IMR-90 (cell line): ENCODE data around the gene GADL1. TPM values are rescaled to one million over a fixed set of nuclear protein-coding genes. Genes with fewer than 3 reads are reported as not detected.

Experiments used
- ATAC-seq: fragments of 200-7000 bp; cut with Tn5 transposase; 2 replicates; pipeline ENCODE4 v1.9.1; 2020; ENCODE audit warnings: low read depth, mild to moderate bottlenecking, moderate library complexity
- BruUV-seq: library from RNA; stranded (reverse); fragments of 400-500 nt; replicated peaks from 2 replicates; lab custom pipeline; 2021; lab: Mats Ljungman, UMichigan
- CTCF ChIA-PET: fragments of 300-600 bp; formaldehyde crosslinking; extraction: SDS; loops from one replicate; lab custom pipeline; 2021; ENCODE audit warnings: antibody characterized with exemption; lab: Yijun Ruan, JAX
- POLR2A ChIA-PET: fragments of 300-600 bp; sonication (Branson Sonifier 250); formaldehyde crosslinking; loops from one replicate; lab custom pipeline; 2022; ENCODE audit warnings: antibody characterized with exemption; ENCODE audit not compliant: unreplicated experiment; lab: Charles Lee
- DNase-seq: peaks from one replicate; pipeline ENCODE4 v3.0.0; 2013
- H2AFZ ChIP-seq: replicated peaks from 2 replicates; pipeline ENCODE3; 2013; ENCODE audit warnings: low read length, mild to moderate bottlenecking; ENCODE audit not compliant: poor library complexity
- H2AK5ac ChIP-seq: 2 replicates; pipeline ENCODE4 v1.6.1; 2013; ENCODE audit warnings: low read depth, low read length, inconsistent platforms
- H2AK9ac ChIP-seq: replicated peaks from 2 replicates; pipeline ENCODE3; 2013; ENCODE audit warnings: mild to moderate bottlenecking, low read depth, low read length, moderate library complexity; ENCODE audit not compliant: poor library complexity
- H2BK120ac ChIP-seq: 2 replicates; pipeline ENCODE4 v1.6.1; 2013; ENCODE audit warnings: low read depth, low read length, inconsistent platforms
- H2BK15ac ChIP-seq: 3 replicates; pipeline ENCODE4 v1.6.1; 2013; ENCODE audit warnings: low read depth, low read length, inconsistent platforms
- H2BK20ac ChIP-seq: 2 replicates; pipeline ENCODE4 v1.6.1; 2013; ENCODE audit warnings: low read depth, mild to moderate bottlenecking, inconsistent platforms, low read length, moderate library complexity
- H2BK5ac ChIP-seq: 2 replicates; pipeline ENCODE4 v1.6.1; 2013; ENCODE audit warnings: mild to moderate bottlenecking, low read depth, low read length, inconsistent platforms; ENCODE audit not compliant: poor library complexity, severe bottlenecking
- H3K14ac ChIP-seq: replicated peaks from 2 replicates; pipeline ENCODE4 v1.6.1; 2013; ENCODE audit warnings: low read depth, low read length, inconsistent platforms
- H3K18ac ChIP-seq: 2 replicates; pipeline ENCODE4 v1.6.1; 2013; ENCODE audit warnings: low read depth, low read length, control low read depth
- H3K23ac ChIP-seq: 2 replicates; pipeline ENCODE4 v1.6.1; 2013; ENCODE audit warnings: low read depth, low read length, inconsistent platforms
- H3K27ac ChIP-seq: 2 replicates; pipeline ENCODE4 v1.5.1; 2013; ENCODE audit warnings: mild to moderate bottlenecking, control low read depth, low read length; ENCODE audit not compliant: insufficient read depth
- H3K27me3 ChIP-seq: 2 replicates; pipeline ENCODE4 v1.6.1; 2013; ENCODE audit warnings: low read length; ENCODE audit not compliant: control insufficient read depth, insufficient read depth
- H3K36me3 ChIP-seq: 2 replicates; pipeline ENCODE4 v1.6.1; 2013; ENCODE audit warnings: low read length, mixed read lengths; ENCODE audit not compliant: control insufficient read depth, insufficient read depth
- H3K4ac ChIP-seq: 2 replicates; pipeline ENCODE4 v1.6.1; 2013; ENCODE audit warnings: low read depth, low read length, inconsistent platforms
- H3K4me1 ChIP-seq: 2 replicates; pipeline ENCODE4 v1.6.1; 2013; ENCODE audit warnings: low read length, mixed read lengths; ENCODE audit not compliant: control insufficient read depth, insufficient read depth
- H3K4me2 ChIP-seq: 2 replicates; pipeline ENCODE4 v1.6.1; 2013; ENCODE audit warnings: low read depth, mild to moderate bottlenecking, control low read depth, low read length, moderate library complexity
- H3K4me3 ChIP-seq: 2 replicates; pipeline ENCODE4 v1.5.1; 2013; ENCODE audit warnings: low read depth, mild to moderate bottlenecking, control low read depth, low read length, moderate library complexity; ENCODE audit not compliant: insufficient read depth
- H3K56ac ChIP-seq: 2 replicates; pipeline ENCODE4 v1.6.1; 2013; ENCODE audit warnings: low read length, inconsistent platforms; ENCODE audit not compliant: insufficient read depth; ENCODE audit errors: extremely low read depth
- H3K79me1 ChIP-seq, 2 experiments: 2 replicates each; pipeline ENCODE4 v1.6.1; 2013; ENCODE audit warnings: low read length in 2 of 2, inconsistent platforms in 1 of 2, low read depth in 1 of 2
- H3K9ac ChIP-seq: 2 replicates; pipeline ENCODE4 v1.6.1; 2013; ENCODE audit warnings: low read depth, low read length, control low read depth
- H3K9me1 ChIP-seq: 2 replicates; pipeline ENCODE4 v1.6.1; 2013; ENCODE audit warnings: low read length, inconsistent platforms; ENCODE audit not compliant: insufficient read depth
- H3K9me3 ChIP-seq: 2 replicates; pipeline ENCODE4 v1.6.1; 2013; ENCODE audit warnings: low read length; ENCODE audit not compliant: control insufficient read depth, insufficient read depth
- H4K20me1 ChIP-seq: 2 replicates; pipeline ENCODE4 v1.6.1; 2013; ENCODE audit warnings: low read length, inconsistent platforms; ENCODE audit not compliant: insufficient read depth
- H4K5ac ChIP-seq: 2 replicates; pipeline ENCODE4 v1.6.1; 2013; ENCODE audit warnings: mild to moderate bottlenecking, low read depth, low read length, control low read depth
- H4K8ac ChIP-seq, 2 experiments: 2 replicates each; pipeline ENCODE4 v1.6.1; 2013; ENCODE audit warnings: low read depth in 2 of 2, low read length in 2 of 2, control low read depth in 1 of 2, inconsistent platforms in 1 of 2
- H4K91ac ChIP-seq: 2 replicates; pipeline ENCODE4 v1.6.1; 2013; ENCODE audit warnings: low read depth, low read length, inconsistent platforms; ENCODE audit not compliant: insufficient read depth
- CEBPB ChIP-seq: IDR thresholded peaks from 2 replicates; pipeline ENCODE4 v1.6.1; 2012; ENCODE audit warnings: low read depth, low read length, improper control_type of control experiment
- CHD1 ChIP-seq: IDR thresholded peaks from 2 replicates; pipeline ENCODE4 v1.6.1; 2012; ENCODE audit warnings: low read depth, low read length, improper control_type of control experiment
- FOS ChIP-seq: fragments of 150-350 bp; IDR thresholded peaks from 2 replicates; pipeline ENCODE4 v1.6.1; 2016; ENCODE audit warnings: low read depth, low read length
- MAFK ChIP-seq: IDR thresholded peaks from 2 replicates; pipeline ENCODE4 v1.6.1; 2012; ENCODE audit warnings: low read depth, low read length, improper control_type of control experiment
- MAZ ChIP-seq: IDR thresholded peaks from 2 replicates; pipeline ENCODE4 v1.6.1; 2012; ENCODE audit warnings: low read depth, mild to moderate bottlenecking, low read length, improper control_type of control experiment, moderate library complexity, borderline replicate concordance
- MXI1 ChIP-seq: IDR thresholded peaks from 2 replicates; pipeline ENCODE4 v1.6.1; 2012; ENCODE audit warnings: low read depth, mild to moderate bottlenecking, low read length, moderate library complexity, borderline replicate concordance
- POLR2A ChIP-seq: IDR thresholded peaks from 2 replicates; pipeline ENCODE4 v1.6.1; 2012; ENCODE audit warnings: mild to moderate bottlenecking, low read depth, low read length
- WGBS, 2 experiments: methylation state at CpG; one replicate each; pipeline versions ENCODE4 v1.1.5 to v1.1.7; 2013; ENCODE audit warnings: missing lambda C conversion rate in 2 of 2; ENCODE audit not compliant: insufficient read length in 1 of 2; ENCODE audit errors: extremely low coverage in 2 of 2; 5-methylcytosine and 5-hydroxymethylcytosine counted together
- dilution Hi-C: fragments of 300-500 bp; cut with HindIII; formaldehyde crosslinking; loops from one replicate; pipeline ENCODE4 v1.14.3; 2018; ENCODE audit warnings: low sequenced_read_pairs; ENCODE audit not compliant: unreplicated experiment
- in situ Hi-C: fragments of 300-500 bp; cut with MboI; formaldehyde crosslinking; loops from 3 replicates; pipeline ENCODE4 v1.14.3; 2019; ENCODE audit warnings: low sequenced_read_pairs, inconsistent platforms, mixed read lengths
- intact Hi-C: fragments of 100-400 bp; cut with micrococcal nuclease; formaldehyde crosslinking; loops from 2 replicates; pipeline ENCODE4 v1.10.0; 2022
- polyA plus RNA-seq, 3 experiments: library from polyadenylated mRNA; depleted of rRNA; stranded (reverse); fragments of >200 nt; gene quantifications; 2 replicates each; pipeline ENCODE4 v1.2.3, GENCODE V29; 2012; ENCODE audit warnings: low replicate concordance in 1 of 3
- total RNA-seq: library from RNA; depleted of rRNA; stranded (reverse); fragments of >200 nt; gene quantifications from 2 replicates; pipeline ENCODE4 v1.2.3, GENCODE V29; 2012
- TF ChIP-seq, protein P1 (sequence below): conservative IDR thresholded peaks from 2 replicates; pipeline ENCODE4 v1.5.1; 2012; ENCODE audit warnings: mild to moderate bottlenecking, low read depth, low read length, improper control_type of control experiment
- TF ChIP-seq, protein P2 (sequence below): fragments of 150-350 bp; IDR thresholded peaks from 2 replicates; pipeline ENCODE4 v1.6.1; 2016; ENCODE audit warnings: low read depth, mild to moderate bottlenecking, low read length, moderate library complexity, borderline replicate concordance

GADL1 gene
- total and polyA plus RNA-seq, 2 of the 4 experiments (the other 2 are of a cell fraction), result not detected

DNA sequence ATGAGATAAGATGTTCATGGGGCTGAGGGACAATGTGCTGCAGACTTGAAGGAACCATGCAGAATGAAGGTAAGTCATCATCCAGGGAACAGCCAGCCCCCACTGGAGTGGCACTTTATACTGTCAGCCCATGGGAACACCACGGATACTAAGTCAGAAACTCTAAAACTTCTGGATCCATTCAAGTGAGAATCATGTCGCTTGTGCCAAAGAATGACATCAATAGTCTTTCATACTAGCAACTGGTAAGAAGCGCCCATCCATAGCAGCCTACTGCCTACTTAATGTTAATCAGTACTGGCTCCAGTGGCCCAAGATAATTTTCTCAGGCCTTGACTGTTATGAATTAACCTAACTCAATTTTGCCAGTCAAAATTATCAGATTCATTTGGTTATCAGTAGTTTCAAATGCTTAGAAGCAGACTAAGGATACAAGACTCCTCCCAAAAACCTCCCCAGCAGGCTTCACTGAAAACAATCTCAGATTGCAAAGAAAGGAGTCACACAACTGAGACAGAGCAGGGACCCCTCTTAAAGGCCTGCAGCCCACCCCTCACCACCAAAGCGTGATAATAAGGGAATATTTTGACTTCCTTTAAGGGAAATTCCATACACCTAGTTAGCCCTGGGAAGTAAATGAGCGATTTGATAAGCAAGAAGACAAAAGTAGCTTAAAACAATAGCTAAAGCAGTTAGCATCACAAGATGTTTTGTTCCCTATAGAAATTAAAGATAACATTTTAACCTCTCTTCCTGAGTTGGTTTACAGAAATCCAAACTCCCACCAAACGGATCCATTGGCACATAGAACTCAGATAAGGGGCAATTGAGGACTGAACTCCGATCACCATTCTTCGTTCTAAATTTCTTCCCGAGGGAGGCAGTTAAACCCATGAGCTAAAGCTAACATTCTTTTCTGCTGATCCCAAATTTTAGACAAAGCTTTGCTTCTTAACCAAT lies 189.2 kb downstream of the GADL1 start (continued):
- TF ChIP-seq, protein P1, sequence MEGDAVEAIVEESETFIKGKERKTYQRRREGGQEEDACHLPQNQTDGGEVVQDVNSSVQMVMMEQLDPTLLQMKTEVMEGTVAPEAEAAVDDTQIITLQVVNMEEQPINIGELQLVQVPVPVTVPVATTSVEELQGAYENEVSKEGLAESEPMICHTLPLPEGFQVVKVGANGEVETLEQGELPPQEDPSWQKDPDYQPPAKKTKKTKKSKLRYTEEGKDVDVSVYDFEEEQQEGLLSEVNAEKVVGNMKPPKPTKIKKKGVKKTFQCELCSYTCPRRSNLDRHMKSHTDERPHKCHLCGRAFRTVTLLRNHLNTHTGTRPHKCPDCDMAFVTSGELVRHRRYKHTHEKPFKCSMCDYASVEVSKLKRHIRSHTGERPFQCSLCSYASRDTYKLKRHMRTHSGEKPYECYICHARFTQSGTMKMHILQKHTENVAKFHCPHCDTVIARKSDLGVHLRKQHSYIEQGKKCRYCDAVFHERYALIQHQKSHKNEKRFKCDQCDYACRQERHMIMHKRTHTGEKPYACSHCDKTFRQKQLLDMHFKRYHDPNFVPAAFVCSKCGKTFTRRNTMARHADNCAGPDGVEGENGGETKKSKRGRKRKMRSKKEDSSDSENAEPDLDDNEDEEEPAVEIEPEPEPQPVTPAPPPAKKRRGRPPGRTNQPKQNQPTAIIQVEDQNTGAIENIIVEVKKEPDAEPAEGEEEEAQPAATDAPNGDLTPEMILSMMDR, result no peak

DNA sequence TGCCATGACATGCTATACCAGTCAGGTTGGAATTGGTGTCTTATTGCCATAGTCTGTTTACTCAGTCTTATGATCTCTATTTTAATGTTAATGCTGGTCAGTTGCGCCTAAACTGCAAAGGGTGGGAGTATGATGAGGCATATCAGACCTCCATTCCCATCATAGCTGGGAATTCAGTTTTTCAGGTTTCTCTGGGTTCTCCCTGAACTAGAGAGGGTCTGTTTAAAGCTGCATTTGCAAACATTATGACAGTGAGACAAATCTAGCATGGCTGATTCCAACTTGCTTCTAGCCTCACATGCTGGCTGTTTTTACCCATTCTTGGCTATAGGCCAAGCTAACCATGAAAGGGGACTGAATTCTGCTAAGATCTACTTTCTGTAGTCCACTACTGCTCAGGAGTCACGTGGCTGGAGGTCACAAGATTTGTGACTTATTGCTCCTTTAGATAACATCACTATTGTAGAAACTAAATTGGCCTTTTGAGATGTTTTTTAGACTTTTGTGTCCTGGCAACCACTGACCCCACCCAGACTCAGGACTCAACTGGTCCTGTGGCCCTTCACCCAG lies 191.5 kb downstream of the GADL1 start:
- Histone ChIP-seq H3K4me1 (no peaks in the 10 kb centered on the region), H2BK5ac (no peak overlapping the region), H4K20me1 (no peaks in the 10 kb centered on the region), H2AK9ac (no peak overlapping the region), H2BK20ac (no peak overlapping the region), H2AK5ac (no peak overlapping the region), H2BK15ac (no peak overlapping the region), H3K18ac (no peak overlapping the region), H3K27ac (no peak overlapping the region), H4K5ac (no peak overlapping the region), H3K9ac (no peak overlapping the region), H4K91ac (no peak overlapping the region), H3K4ac (no peak overlapping the region), H3K9me3 (peaks cover 6% of the 10 kb centered on the region), H3K4me3 (no peak overlapping the region), H4K8ac (no peak overlapping the region), H3K9me1 (no peaks in the 10 kb centered on the region), H3K4me2 (no peak overlapping the region), H3K14ac (no peak overlapping the region), H3K79me1 (no peaks in the 10 kb centered on the region), H3K27me3 (no peaks in the 10 kb centered on the region), H2BK120ac (no peak overlapping the region), H3K23ac (no peak overlapping the region), H3K36me3 (no peaks in the 10 kb centered on the region), H3K56ac (no peak overlapping the region), H2AFZ (no peak overlapping the region)
- DNase-seq, result no peak
- in situ Hi-C loops (no loop called here), intact Hi-C loops (no loop called here), dilution Hi-C loops (no loop called here)
- POLR2A ChIA-PET, result no interaction called here
- BruUV-seq, result no TSS peak
- no peak for ATAC-seq
- whole genome bisulfite sequencing, 2 experiments, result no CpG with 5 or more reads among the region's 2 CpGs
- CTCF ChIA-PET, result no interaction called here
- TF ChIP-seq MAZ (no peak), POLR2A (no peak), CEBPB (no peak), MAFK (no peak), MXI1 (no peak), FOS (no peak), CHD1 (no peak)
- TF ChIP-seq, protein P1, result no peak
- TF ChIP-seq, protein P2, sequence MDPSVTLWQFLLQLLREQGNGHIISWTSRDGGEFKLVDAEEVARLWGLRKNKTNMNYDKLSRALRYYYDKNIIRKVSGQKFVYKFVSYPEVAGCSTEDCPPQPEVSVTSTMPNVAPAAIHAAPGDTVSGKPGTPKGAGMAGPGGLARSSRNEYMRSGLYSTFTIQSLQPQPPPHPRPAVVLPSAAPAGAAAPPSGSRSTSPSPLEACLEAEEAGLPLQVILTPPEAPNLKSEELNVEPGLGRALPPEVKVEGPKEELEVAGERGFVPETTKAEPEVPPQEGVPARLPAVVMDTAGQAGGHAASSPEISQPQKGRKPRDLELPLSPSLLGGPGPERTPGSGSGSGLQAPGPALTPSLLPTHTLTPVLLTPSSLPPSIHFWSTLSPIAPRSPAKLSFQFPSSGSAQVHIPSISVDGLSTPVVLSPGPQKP, result no peak
